H7 (cell line): ENCODE results near the gene CA9. TPM values are rescaled to one million over a fixed set of nuclear protein-coding genes. Genes with fewer than 3 reads are reported as not detected.
A peak's percentile ranks its signal among the peaks of the same experiment; 100 is the strongest.

ENCODE experiments used
- DNase-seq: peaks from one replicate; pipeline ENCODE4 v3.0.0; 2012
- H3K27me3 ChIP-seq: 2 replicates; pipeline ENCODE4 v1.6.0; 2011; ENCODE audit warnings: mild to moderate bottlenecking, low read length; ENCODE audit not compliant: control insufficient read depth, insufficient read depth
- H3K36me3 ChIP-seq: replicated peaks from 2 replicates; pipeline ENCODE4 v1.5.1; 2011; ENCODE audit warnings: low read length; ENCODE audit not compliant: control insufficient read depth, insufficient read depth
- H3K4me3 ChIP-seq: 2 replicates; pipeline ENCODE4 v1.5.1; 2011; ENCODE audit warnings: low read depth, mild to moderate bottlenecking, control low read depth, low read length, moderate library complexity; ENCODE audit not compliant: insufficient read depth
- total RNA-seq: library from RNA; depleted of rRNA; stranded (reverse); fragments of >200 nt; shearing (Covaris generic); gene quantifications from 2 replicates; pipeline ENCODE4 v1.2.3, GENCODE V29; 2014

Gene CA9
- total RNA-seq, 1 experiment from 2014 or later, result not detected

GRCh38 chr9:35646153-35646532 lies 27.6 kb upstream of the CA9 start:
- H3K27me3 ChIP-seq, result peaks cover 1% of the 10 kb centered on the region; the same call in 1 of the 2 replicates
- no peaks in the 10 kb centered on the region for H3K36me3 ChIP-seq
- DNase-seq, result peak; percentile 90
- peak overlapping the region; percentile 73 for H3K4me3 ChIP-seq

- Histone ChIP-seq H3K36me3 (no peaks in the 10 kb centered on the region), H3K27me3 (peaks cover 1% of the 10 kb centered on the region; the same call in 1 of the 2 replicates), H3K4me3 (peak overlapping the region; percentile 73)
- DNase-seq, result peak; percentile 98
These were observed 27.0 kb upstream of the CA9 start for GRCh38 chr9:35646533-35647265.

GRCh38 chr9:35649431-35650340 lies 24.0 kb upstream of the CA9 start:
- H3K36me3 ChIP-seq, result no peaks in the 10 kb centered on the region
- no peak overlapping the region for H3K4me3 ChIP-seq
- peaks cover 1% of the 10 kb centered on the region; the same call in 1 of the 2 replicates for H3K27me3 ChIP-seq
- DNase-seq, result peak; percentile 46

- peak; percentile 79 for DNase-seq
- Histone ChIP-seq H3K36me3 (no peaks in the 10 kb centered on the region), H3K4me3 (no peak within 1 kb of the TSS), H3K27me3 (peaks cover 1% of the 10 kb centered on the region; the same call in 1 of the 2 replicates)
These were observed 23.2 kb upstream of the CA9 start, which contains the start of gene SIT1 for GRCh38 chr9:35650341-35651158. Gene SIT1, minus strand, starts transcription at chr9:35650931. Its CDS starts 78 bp downstream, at chr9:35650853.

- peaks cover 1% of the 10 kb centered on the region; the same call in 1 of the 2 replicates for H3K27me3 ChIP-seq
- H3K4me3 ChIP-seq, result no peak overlapping the region
- DNase-seq, result no peak
- H3K36me3 ChIP-seq, result no peaks in the 10 kb centered on the region
These were observed 21.5 kb upstream of the CA9 start for GRCh38 chr9:35651956-35652828.

GRCh38 chr9:35652829-35653209 lies 20.9 kb upstream of the CA9 start:
- no peaks in the 10 kb centered on the region for H3K36me3 ChIP-seq
- no peak for DNase-seq
- no peak overlapping the region for H3K4me3 ChIP-seq
- no peaks in the 10 kb centered on the region for H3K27me3 ChIP-seq

GRCh38 chr9:35653611-35654010 lies 20.1 kb upstream of the CA9 start:
- DNase-seq, result no peak

GRCh38 chr9:35656348-35656747 lies 17.4 kb upstream of the CA9 start:
- H3K36me3 ChIP-seq, result peaks cover 5% of the 10 kb centered on the region
- no peak overlapping the region for H3K4me3 ChIP-seq
- peak; percentile 10 for DNase-seq
- H3K27me3 ChIP-seq, result no peaks in the 10 kb centered on the region

More at GRCh38 chr9:35653611-35654010, 20.1 kb upstream of the CA9 start:
- no peaks in the 10 kb centered on the region for H3K27me3 ChIP-seq
- no peak overlapping the region for H3K4me3 ChIP-seq
- H3K36me3 ChIP-seq, result no peaks in the 10 kb centered on the region

- peak; percentile 54 for DNase-seq
- H3K27me3 ChIP-seq, result no peaks in the 10 kb centered on the region
- H3K4me3 ChIP-seq, result peak overlapping the region; percentile 59
- H3K36me3 ChIP-seq, result peaks cover 7% of the 10 kb centered on the region
These were observed 16.7 kb upstream of the CA9 start for GRCh38 chr9:35656831-35657545.

GRCh38 chr9:35657546-35658136 lies 16.1 kb upstream of the CA9 start, which contains the start of gene RMRP:
Gene RMRP, minus strand, starts transcription at chr9:35658019.
- DNase-seq, result peak; percentile 96
- Histone ChIP-seq H3K36me3 (peaks cover 11% of the 10 kb centered on the region), H3K4me3 (peak within 1 kb of the TSS; percentile 90), H3K27me3 (no peaks in the 10 kb centered on the region)

- Histone ChIP-seq H3K36me3 (peaks cover 18% of the 10 kb centered on the region), H3K27me3 (no peaks in the 10 kb centered on the region), H3K4me3 (peak within 1 kb of the TSS; percentile 90)
- peak; percentile 99 for DNase-seq
These were observed 15.4 kb upstream of the CA9 start, which contains the start of gene CCDC107 for GRCh38 chr9:35658137-35658967. Gene CCDC107, plus strand, starts transcription at chr9:35658292. Its CDS starts 88 bp downstream, at chr9:35658380.

- no peak for DNase-seq
- Histone ChIP-seq H3K36me3 (peaks cover 19% of the 10 kb centered on the region), H3K4me3 (peak overlapping the region; percentile 90), H3K27me3 (no peaks in the 10 kb centered on the region)
These were observed 14.8 kb upstream of the CA9 start for GRCh38 chr9:35658968-35659220.
